ENCODE measurements around the gene SORBS1.
A peak's percentile ranks its signal among the peaks of the same experiment; 100 is the strongest.

The SORBS1 gene

GRCh38 chr10:95566136-95566535 is 5.0 kb upstream of the SORBS1 start:
- DNase-seq (ENCODE audit: low read depth, low spot score) = no peak

- DNase-seq (ENCODE audit: low read depth, low spot score) = no peak
These were observed 4.2 kb upstream of the SORBS1 start for GRCh38 chr10:95565336-95565735.

- DNase-seq (ENCODE audit: low read depth, low spot score) = no peak
These were observed 3.1 kb upstream of the SORBS1 start for GRCh38 chr10:95564291-95564690.

GRCh38 chr10:95562341-95562965 is 1.3 kb upstream of the SORBS1 start:
- no peak for DNase-seq (ENCODE audit: low read depth, low spot score)

- no peak for DNase-seq (ENCODE audit: low read depth, low spot score)
These were observed 650 bp upstream of the SORBS1 start for GRCh38 chr10:95561864-95562177.

GRCh38 chr10:95560278-95561176 is 644 bp downstream of the SORBS1 start:
- DNase-seq (ENCODE audit: low read depth, low spot score) = peak; percentile 62

- no peak for DNase-seq (ENCODE audit: low read depth, low spot score)
These were observed 1.3 kb downstream of the SORBS1 start for GRCh38 chr10:95559896-95560277.

GRCh38 chr10:95559471-95559870 is 1.7 kb downstream of the SORBS1 start:
- peak; percentile 85 for DNase-seq (ENCODE audit: low read depth, low spot score)

- no peak for DNase-seq (ENCODE audit: low read depth, low spot score)
These were observed 2.4 kb downstream of the SORBS1 start for GRCh38 chr10:95558593-95559320.

GRCh38 chr10:95556994-95557767 is 4.0 kb downstream of the SORBS1 start:
- DNase-seq (ENCODE audit: low read depth, low spot score) = no peak

- no peak for DNase-seq (ENCODE audit: low read depth, low spot score)
These were observed 7.5 kb downstream of the SORBS1 start for GRCh38 chr10:95553674-95554073.

GRCh38 chr10:95552679-95553342 is 8.4 kb downstream of the SORBS1 start:
- peak; percentile 75 for DNase-seq (ENCODE audit: low read depth, low spot score)

GRCh38 chr10:95550073-95550672 is 11.0 kb downstream of the SORBS1 start:
- DNase-seq (ENCODE audit: low read depth, low spot score) = no peak

GRCh38 chr10:95547791-95548435 is 13.3 kb downstream of the SORBS1 start:
- DNase-seq (ENCODE audit: low read depth, low spot score) = no peak

GRCh38 chr10:95547197-95547596 is 14.0 kb downstream of the SORBS1 start:
- no peak for DNase-seq (ENCODE audit: low read depth, low spot score)

GRCh38 chr10:95545981-95546380 is 15.2 kb downstream of the SORBS1 start:
- no peak for DNase-seq (ENCODE audit: low read depth, low spot score)

GRCh38 chr10:95544783-95545500 is 16.2 kb downstream of the SORBS1 start:
- no peak for DNase-seq (ENCODE audit: low read depth, low spot score)

GRCh38 chr10:95543459-95543858 is 17.7 kb downstream of the SORBS1 start:
- DNase-seq (ENCODE audit: low read depth, low spot score) = no peak

GRCh38 chr10:95542761-95543160 is 18.4 kb downstream of the SORBS1 start:
- DNase-seq (ENCODE audit: low read depth, low spot score) = no peak

- no peak for DNase-seq (ENCODE audit: low read depth, low spot score)
These were observed 18.8 kb downstream of the SORBS1 start for GRCh38 chr10:95542330-95542729.
